ENCODE data around the gene TSR3.

TSR3 gene

DNA sequence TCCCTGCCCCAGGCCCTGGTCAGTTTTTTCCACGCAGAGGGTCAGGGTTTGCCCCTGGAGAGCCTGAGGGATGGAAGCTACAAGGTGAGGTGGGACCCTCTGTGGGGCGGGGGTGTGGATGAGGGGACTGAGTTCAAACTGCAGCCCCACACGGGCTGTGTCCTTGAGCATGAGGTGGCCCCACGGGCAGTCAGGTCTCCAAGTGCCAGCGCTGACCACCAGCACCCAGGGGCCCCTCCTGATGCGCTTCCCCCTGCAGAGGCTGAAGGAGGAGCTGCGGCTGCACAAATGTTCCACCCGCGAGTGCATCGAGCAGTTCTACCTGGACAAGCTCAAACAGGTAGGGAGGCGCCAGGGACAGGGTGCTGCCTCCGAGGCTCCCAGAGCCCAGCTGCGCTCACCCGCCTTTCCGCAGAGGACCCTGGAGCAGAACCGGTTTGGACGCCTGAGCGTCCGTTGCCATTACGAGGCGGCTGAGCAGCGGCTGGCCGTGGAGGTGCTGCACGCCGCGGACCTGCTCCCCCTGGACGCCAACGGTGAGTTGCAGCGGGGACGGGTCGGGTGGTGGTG is 4.3 kb downstream of the TSR3 start:
- peaks cover 10% of the 10 kb centered on the region for H3K79me2 ChIP-seq (ENCODE audit: insufficient read depth, low read length)
- H3K27ac ChIP-seq (ENCODE audit: low read depth, low read length): no peak overlapping the region
- H3K4me3 ChIP-seq (ENCODE audit: insufficient read depth, low read length, poor library complexity, severe bottlenecking): no peak overlapping the region
- H2AFZ ChIP-seq (ENCODE audit: low read depth, low read length, severe bottlenecking): no peak overlapping the region
- no peaks in the 10 kb centered on the region for H3K9me3 ChIP-seq (ENCODE audit: insufficient read depth, low read length)
- no peak for TF ChIP-seq EZH2phosphoT487 (conservative IDR thresholded peaks at IDR 0.05; ENCODE audit: low read length)
- TF ChIP-seq CTCF (IDR thresholded peaks at IDR 0.05; ENCODE audit: insufficient read depth, low read length, poor library complexity, severe bottlenecking): no peak
- no peaks in the 10 kb centered on the region for H4K20me1 ChIP-seq (ENCODE audit: low read depth, low read length)
- H3K36me3 ChIP-seq (ENCODE audit: low read length): no peaks in the 10 kb centered on the region
- H3K4me2 ChIP-seq (ENCODE audit: low read depth, low read length, poor library complexity, severe bottlenecking): no peak overlapping the region
- no peaks in the 10 kb centered on the region for H3F3A ChIP-seq (ENCODE audit: insufficient read depth)
- no peaks in the 10 kb centered on the region for H3K27me3 ChIP-seq (ENCODE audit: low read length)
- no peaks in the 10 kb centered on the region for H3K9me2 ChIP-seq (replicated peaks; ENCODE audit: insufficient read depth, low read length)
- H3K9ac ChIP-seq (ENCODE audit: low read length): no peak overlapping the region

- no peaks in the 10 kb centered on the region for H3K36me3 ChIP-seq (ENCODE audit: low read length)
- no peaks in the 10 kb centered on the region for H3F3A ChIP-seq (ENCODE audit: insufficient read depth)
- no peaks in the 10 kb centered on the region for H3K27me3 ChIP-seq (ENCODE audit: low read length)
- H4K20me1 ChIP-seq (ENCODE audit: low read depth, low read length): no peaks in the 10 kb centered on the region
- H3K27ac ChIP-seq (ENCODE audit: low read depth, low read length): no peak overlapping the region
- no peak for TF ChIP-seq CTCF (IDR thresholded peaks at IDR 0.05; ENCODE audit: insufficient read depth, low read length, poor library complexity, severe bottlenecking)
- TF ChIP-seq EZH2phosphoT487 (conservative IDR thresholded peaks at IDR 0.05; ENCODE audit: low read length): no peak
- H3K4me2 ChIP-seq (ENCODE audit: low read depth, low read length, poor library complexity, severe bottlenecking): no peak overlapping the region
- H2AFZ ChIP-seq (ENCODE audit: low read depth, low read length, severe bottlenecking): no peak overlapping the region
- H3K9ac ChIP-seq (ENCODE audit: low read length): no peak overlapping the region
- no peak overlapping the region for H3K4me3 ChIP-seq (ENCODE audit: insufficient read depth, low read length, poor library complexity, severe bottlenecking)
- H3K9me3 ChIP-seq (ENCODE audit: insufficient read depth, low read length): no peaks in the 10 kb centered on the region
- H3K79me2 ChIP-seq (ENCODE audit: insufficient read depth, low read length): 0 out of 2 replicates have a peak, but pooled peaks cover 6% of the 10 kb centered on the region
- H3K9me2 ChIP-seq (replicated peaks; ENCODE audit: insufficient read depth, low read length): no peaks in the 10 kb centered on the region
These were observed 5.0 kb downstream of the TSR3 start for GRCh38 chr16:1346422-1347285.

DNA sequence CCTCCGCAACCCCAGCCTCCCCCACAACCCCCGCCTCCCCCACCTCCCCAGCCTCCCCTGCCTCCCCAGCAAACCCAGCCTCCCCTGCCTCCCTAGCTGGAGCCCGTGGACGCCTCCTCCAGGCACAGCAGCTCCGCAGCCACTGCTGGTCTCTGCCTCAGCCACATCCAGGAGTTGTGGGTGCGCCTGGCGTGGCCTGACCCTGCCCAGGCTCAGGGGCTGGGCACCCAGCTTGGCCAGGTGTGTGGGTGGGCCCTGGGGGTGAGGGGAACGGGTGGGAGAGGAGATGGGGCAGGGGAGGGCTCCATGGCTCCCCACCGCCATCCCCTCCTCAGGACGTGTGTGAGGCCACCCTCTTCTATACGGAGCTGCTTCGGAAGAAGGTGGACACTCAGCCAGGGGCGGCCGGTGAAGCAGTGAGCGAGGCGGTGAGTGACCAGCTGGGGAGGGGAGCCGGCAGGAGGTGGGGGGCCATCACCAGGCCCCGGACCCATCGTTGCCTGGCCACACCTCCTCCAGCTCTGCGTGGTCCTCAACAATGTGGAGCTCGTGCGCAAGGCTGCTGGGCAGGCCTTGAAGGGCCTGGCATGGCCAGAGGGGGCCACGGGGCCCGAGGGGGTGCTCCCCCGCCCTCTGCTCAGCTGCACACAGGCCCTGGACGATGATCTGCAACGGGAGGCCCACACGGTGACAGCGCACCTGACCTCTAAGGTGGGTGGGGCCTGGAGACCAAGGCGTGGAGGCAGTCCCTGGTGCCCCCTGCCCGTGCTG is 5.8 kb downstream of the TSR3 start:
- H4K20me1 ChIP-seq (ENCODE audit: low read depth, low read length): no peaks in the 10 kb centered on the region
- no peaks in the 10 kb centered on the region for H3K9me2 ChIP-seq (replicated peaks; ENCODE audit: insufficient read depth, low read length)
- H3K27ac ChIP-seq (ENCODE audit: low read depth, low read length): no peak overlapping the region
- H3K9me3 ChIP-seq (ENCODE audit: insufficient read depth, low read length): no peaks in the 10 kb centered on the region
- no peak overlapping the region for H2AFZ ChIP-seq (ENCODE audit: low read depth, low read length, severe bottlenecking)
- no peak overlapping the region for H3K4me3 ChIP-seq (ENCODE audit: insufficient read depth, low read length, poor library complexity, severe bottlenecking)
- no peak overlapping the region for H3K9ac ChIP-seq (ENCODE audit: low read length)
- H3K36me3 ChIP-seq (ENCODE audit: low read length): no peaks in the 10 kb centered on the region
- H3K4me2 ChIP-seq (ENCODE audit: low read depth, low read length, poor library complexity, severe bottlenecking): no peak overlapping the region
- TF ChIP-seq EZH2phosphoT487 (conservative IDR thresholded peaks at IDR 0.05; ENCODE audit: low read length) (no peak), CTCF (IDR thresholded peaks at IDR 0.05; ENCODE audit: insufficient read depth, low read length, poor library complexity, severe bottlenecking) (no peak)
- no peaks in the 10 kb centered on the region for H3K27me3 ChIP-seq (ENCODE audit: low read length)
- H3F3A ChIP-seq (ENCODE audit: insufficient read depth): no peaks in the 10 kb centered on the region
- H3K79me2 ChIP-seq (ENCODE audit: insufficient read depth, low read length): 0 out of 2 replicates have a peak, but pooled peaks cover 1% of the 10 kb centered on the region
